Uterus (tissue), 2 donors: Measurements from ENCODE around the gene COG2.

Experiments used
- POLR2A ChIP-seq, 2 donors: fragments of 450-650 bp; IDR thresholded peaks; one replicate each; pipeline ENCODE4 v1.6.1; 2016; ENCODE audit warnings: antibody characterized with exemption in 2 of 2, mild to moderate bottlenecking in 1 of 2, moderate library complexity in 1 of 2
- TF ChIP-seq, protein P1 (sequence below), 4 experiments: fragments of 200-600 bp in 2 of 4; fragments of 450-650 bp in 2 of 4; sonication (generic) in 2 of 4; IDR thresholded peaks; one replicate each; pipeline ENCODE4 v1.5.1; 2016 to 2019; ENCODE audit warnings: antibody characterized with exemption in 4 of 4, mild to moderate bottlenecking in 2 of 4, moderate library complexity in 1 of 4

DNA sequence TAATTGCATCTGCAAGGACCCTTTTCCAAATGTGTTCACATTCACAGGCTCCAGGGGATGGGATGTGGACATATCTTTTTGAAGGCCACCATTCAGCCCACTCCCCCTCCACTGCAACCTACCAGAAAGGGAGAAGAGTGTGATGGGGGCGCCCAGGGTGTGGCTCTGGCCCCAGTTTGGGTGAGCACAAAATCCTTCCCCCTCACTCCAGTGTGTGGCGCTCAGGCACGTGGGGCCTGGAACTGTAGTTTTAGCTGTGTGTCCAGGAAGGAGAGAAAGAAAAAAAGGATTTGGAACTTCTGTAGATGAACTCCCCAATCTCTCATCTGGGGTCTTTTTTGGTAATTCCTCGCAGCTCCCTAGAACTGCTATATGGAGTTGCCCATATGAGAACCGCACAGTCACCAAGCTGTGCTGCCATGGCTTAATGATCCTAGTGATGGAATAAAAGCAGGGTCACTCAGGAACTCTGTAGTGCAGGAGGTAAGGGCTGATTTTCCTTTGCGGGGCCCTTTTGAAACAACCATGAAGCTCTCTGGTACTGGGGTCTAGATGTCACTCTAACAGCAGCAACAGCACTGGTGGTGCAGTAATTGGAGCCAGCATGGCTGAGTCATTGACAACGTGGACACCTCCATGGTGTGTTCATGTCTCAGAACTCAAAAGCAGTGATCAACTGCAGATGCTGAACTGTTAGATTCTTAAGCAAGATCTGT lies 54.6 kb downstream of the COG2 start:
- TF ChIP-seq, protein P1, sequence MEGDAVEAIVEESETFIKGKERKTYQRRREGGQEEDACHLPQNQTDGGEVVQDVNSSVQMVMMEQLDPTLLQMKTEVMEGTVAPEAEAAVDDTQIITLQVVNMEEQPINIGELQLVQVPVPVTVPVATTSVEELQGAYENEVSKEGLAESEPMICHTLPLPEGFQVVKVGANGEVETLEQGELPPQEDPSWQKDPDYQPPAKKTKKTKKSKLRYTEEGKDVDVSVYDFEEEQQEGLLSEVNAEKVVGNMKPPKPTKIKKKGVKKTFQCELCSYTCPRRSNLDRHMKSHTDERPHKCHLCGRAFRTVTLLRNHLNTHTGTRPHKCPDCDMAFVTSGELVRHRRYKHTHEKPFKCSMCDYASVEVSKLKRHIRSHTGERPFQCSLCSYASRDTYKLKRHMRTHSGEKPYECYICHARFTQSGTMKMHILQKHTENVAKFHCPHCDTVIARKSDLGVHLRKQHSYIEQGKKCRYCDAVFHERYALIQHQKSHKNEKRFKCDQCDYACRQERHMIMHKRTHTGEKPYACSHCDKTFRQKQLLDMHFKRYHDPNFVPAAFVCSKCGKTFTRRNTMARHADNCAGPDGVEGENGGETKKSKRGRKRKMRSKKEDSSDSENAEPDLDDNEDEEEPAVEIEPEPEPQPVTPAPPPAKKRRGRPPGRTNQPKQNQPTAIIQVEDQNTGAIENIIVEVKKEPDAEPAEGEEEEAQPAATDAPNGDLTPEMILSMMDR (IDR thresholded peaks at IDR 0.05), result no peak
- TF ChIP-seq POLR2A (IDR thresholded peaks at IDR 0.05), result no peak
